ENCODE data around the gene NEK6.

NEK6 gene

GRCh38 chr9:124298646-124299235 lies 41.0 kb downstream of the NEK6 start:
- no peak for DNase-seq

- DNase-seq: no peak
These were observed 41.9 kb downstream of the NEK6 start for GRCh38 chr9:124299515-124300090.

GRCh38 chr9:124300312-124300711 lies 42.6 kb downstream of the NEK6 start:
- DNase-seq: no peak

- DNase-seq: no peak
These were observed 45.2 kb downstream of the NEK6 start for GRCh38 chr9:124302921-124303320.

- DNase-seq: no peak
These were observed 46.0 kb downstream of the NEK6 start for GRCh38 chr9:124303762-124304161.

- no peak for DNase-seq
These were observed 46.5 kb downstream of the NEK6 start for GRCh38 chr9:124304285-124304684.

- no peak for DNase-seq
These were observed 48.5 kb downstream of the NEK6 start for GRCh38 chr9:124306098-124306735.

GRCh38 chr9:124307379-124308030 lies 49.8 kb downstream of the NEK6 start:
- no peak for DNase-seq

- DNase-seq: no peak
These were observed 51.1 kb downstream of the NEK6 start for GRCh38 chr9:124308606-124309491.

GRCh38 chr9:124309667-124310084 lies 51.9 kb downstream of the NEK6 start:
- DNase-seq: no peak

- DNase-seq: no peak
These were observed 53.5 kb downstream of the NEK6 start for GRCh38 chr9:124311283-124311682.

- no peak for DNase-seq
These were observed 54.8 kb downstream of the NEK6 start for GRCh38 chr9:124312290-124313265.

GRCh38 chr9:124313940-124314339 lies 56.2 kb downstream of the NEK6 start:
- no peak for DNase-seq

- no peak for DNase-seq
These were observed 58.1 kb downstream of the NEK6 start for GRCh38 chr9:124315882-124316281.

GRCh38 chr9:124320062-124320973 lies 62.6 kb downstream of the NEK6 start:
- peak; percentile 19 for DNase-seq

GRCh38 chr9:124321416-124321815 lies 63.7 kb downstream of the NEK6 start:
- no peak for DNase-seq

GRCh38 chr9:124321935-124322334 lies 64.2 kb downstream of the NEK6 start:
- no peak for DNase-seq

- DNase-seq: no peak
These were observed 65.1 kb downstream of the NEK6 start for GRCh38 chr9:124322618-124323432.

GRCh38 chr9:124323904-124324303 lies 66.2 kb downstream of the NEK6 start:
- DNase-seq: no peak

- DNase-seq: no peak
These were observed 68.1 kb downstream of the NEK6 start for GRCh38 chr9:124325816-124326215.
